Measurements from ENCODE around the gene STIM1.

Gene STIM1

DNA sequence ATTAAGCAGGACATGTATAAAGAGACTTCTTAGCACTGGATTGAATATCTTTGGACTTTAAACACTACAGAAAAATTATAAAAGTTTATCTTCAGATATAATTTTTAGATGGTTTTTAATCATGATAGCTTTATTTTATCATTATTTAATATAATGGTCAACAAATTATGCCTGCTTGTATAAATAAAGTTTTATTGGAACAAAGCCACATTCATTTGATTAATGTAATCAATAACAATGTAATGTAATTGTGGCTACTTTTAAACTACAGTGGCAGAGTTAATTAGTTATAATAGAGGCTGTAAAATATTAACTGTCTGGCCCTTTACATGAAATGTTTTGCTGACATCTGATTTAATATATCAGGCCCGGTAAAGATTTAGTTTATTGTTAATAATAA is 70.0 kb downstream of the STIM1 start:
- no peak for DNase-seq

GRCh38 chr11:3926458-3927095 is 71.1 kb downstream of the STIM1 start:
- no peak for DNase-seq

DNA sequence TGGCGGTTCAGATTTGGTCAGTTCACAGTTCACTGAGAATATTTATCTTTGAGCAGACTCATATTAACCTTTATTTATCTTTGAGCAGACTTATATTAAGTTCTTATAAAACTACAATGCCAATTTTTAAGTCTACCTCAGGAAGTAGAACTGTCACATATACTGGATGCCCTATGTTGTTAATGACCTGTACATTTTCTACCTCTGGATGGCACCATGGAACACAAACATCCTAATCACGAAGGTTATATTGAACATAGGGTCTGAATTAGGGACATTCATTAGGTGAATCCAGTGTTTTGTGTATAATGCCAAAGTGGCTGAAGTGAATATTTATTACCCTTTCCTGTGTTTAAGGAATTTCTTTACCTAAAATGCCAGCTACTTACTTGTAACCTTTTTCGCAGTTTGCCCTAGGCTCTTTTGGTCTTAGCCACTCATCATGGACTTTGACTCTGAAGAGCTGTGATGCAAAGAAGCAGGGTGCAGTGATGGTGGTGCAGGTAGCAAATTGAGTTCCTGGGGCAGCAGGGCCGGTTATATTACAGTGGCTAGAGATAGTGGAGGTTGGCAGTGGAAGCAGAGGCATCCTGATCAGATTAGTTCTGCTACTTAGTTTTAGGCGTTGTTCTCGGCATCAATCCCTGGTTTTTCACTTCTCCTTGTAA is 71.8 kb downstream of the STIM1 start:
- no peak for DNase-seq

GRCh38 chr11:3929232-3929631 is 73.8 kb downstream of the STIM1 start:
- no peak for DNase-seq

DNA sequence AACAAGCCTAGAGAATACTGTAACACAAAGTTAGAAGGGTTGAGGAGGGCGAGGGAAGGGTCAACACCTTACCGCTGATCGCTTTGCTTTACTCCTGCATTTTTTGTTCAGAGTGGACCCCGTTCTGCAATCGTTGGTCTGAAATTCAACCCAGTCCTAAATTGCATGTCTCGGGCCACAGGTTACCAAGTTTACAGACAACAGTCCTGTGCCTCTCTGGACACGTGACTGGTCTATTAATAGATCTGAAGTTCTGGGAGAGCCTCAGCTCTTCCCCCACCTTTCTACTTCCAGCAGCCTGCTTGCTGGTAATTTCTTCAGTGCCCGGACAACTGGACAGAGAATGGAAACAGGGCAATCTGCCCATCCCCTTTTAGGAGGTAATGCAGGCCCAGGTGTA is 74.2 kb downstream of the STIM1 start:
- no peak for DNase-seq

DNA sequence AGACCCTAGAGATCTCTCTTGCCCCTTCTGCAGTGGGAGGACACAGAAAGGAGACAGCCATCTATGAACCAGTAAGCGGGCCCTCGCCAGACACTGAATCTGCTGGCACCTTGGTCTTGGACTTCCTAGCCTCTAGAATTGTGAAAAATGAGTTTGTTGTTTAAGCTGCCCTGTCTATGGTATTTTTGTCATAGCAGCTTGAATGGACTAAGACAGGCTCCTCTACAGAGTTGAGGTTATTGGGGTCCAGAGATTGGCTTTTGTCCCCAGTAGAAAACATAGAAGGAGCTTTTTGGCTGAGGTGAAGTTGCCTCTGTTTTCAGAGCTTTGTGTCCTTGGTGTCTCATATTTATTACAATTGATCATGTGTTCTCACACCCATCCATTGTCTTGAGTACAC is 77.2 kb downstream of the STIM1 start:
- DNase-seq = no peak

- no peak for DNase-seq
Measured at GRCh38 chr11:3933165-3933628, 77.7 kb downstream of the STIM1 start.

- no peak for DNase-seq
Measured at GRCh38 chr11:3934658-3935057, 79.2 kb downstream of the STIM1 start.

DNA sequence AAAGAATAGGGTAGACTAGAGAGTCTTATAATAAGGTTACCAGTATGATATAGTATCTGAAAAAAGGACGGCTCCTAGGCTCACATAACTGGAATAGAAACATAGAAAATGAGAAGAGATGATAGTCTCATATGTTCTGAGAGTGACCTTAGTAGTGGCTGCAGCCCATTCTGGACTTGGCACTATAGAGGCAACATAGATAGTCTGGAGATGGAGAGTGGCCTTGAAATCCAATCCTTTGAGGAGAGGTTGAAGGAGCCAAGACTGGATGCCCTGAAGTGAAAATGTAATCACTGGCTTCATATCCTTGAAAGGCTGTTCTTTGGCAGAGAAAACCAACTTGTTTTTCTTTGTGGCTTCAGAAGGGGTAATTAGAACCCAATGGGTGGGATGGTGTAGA is 81.1 kb downstream of the STIM1 start:
- DNase-seq = no peak

GRCh38 chr11:3939211-3939610 is 83.7 kb downstream of the STIM1 start:
- no peak for DNase-seq

GRCh38 chr11:3939651-3940190 is 84.3 kb downstream of the STIM1 start:
- DNase-seq = no peak

GRCh38 chr11:3942160-3942955 is 86.9 kb downstream of the STIM1 start:
- DNase-seq = peak in 1 of 2 donors; percentile 48

DNA sequence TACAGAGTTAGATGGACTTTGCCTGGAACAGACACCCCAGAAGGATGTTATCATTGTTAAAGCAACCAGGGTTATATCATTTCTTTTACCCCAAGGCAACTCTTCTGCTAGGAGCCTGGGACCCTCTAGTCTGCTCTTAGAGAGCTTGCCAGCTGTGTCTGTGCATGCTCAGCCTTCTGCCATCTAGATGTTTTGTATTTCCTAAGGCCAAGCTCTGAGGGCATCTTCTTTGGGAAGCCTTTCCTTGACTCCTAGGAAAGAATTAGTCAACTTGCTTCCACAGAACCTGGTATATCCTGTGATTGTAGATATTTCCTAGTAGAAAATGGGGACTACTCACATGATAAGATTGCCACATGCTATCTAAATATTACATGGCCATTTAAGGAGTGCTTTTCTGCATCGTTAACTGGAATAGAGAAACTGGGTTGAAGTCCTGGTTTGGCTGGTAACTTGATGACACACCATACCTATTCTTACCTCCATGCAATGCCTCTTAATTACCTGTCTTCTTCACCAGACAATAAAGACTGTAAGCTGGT is 87.6 kb downstream of the STIM1 start:
- no peak for DNase-seq

GRCh38 chr11:3944198-3944597 is 88.7 kb downstream of the STIM1 start:
- no peak for DNase-seq

DNA sequence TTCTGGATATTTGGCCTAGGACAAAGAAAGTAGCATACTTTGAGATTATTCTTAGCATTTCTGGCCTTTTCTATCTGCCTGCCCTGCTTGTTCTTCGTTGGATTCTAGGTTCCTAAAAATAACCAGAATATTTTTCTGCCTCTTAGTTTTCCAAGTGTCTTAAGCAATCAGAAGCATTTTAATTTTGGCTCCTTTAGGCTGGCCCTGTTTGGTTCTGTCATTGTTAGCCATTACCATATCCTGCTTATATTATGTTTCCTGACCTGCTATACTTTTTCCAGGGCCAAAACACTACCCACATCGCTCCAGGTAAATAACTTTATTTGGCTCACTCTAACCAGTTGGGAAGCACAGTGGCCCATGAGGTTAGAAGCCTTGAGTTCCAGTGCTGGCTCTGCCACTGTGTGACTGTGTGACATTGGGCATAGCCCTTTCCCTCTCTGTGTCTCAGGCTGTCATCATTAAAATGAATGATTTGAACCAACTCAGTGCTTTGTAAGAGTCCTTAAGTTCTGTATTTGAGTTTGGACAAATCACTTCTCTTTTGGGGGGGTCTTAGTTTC is 91.1 kb downstream of the STIM1 start:
- peak in 1 of 2 donors; percentile 16 for DNase-seq

- peak; percentile 66 to 78 for DNase-seq
Measured at GRCh38 chr11:3947061-3947460, 91.6 kb downstream of the STIM1 start.

- peak in 1 of 2 donors; percentile 37 for DNase-seq
Measured at GRCh38 chr11:3949125-3949524, 93.7 kb downstream of the STIM1 start.

DNA sequence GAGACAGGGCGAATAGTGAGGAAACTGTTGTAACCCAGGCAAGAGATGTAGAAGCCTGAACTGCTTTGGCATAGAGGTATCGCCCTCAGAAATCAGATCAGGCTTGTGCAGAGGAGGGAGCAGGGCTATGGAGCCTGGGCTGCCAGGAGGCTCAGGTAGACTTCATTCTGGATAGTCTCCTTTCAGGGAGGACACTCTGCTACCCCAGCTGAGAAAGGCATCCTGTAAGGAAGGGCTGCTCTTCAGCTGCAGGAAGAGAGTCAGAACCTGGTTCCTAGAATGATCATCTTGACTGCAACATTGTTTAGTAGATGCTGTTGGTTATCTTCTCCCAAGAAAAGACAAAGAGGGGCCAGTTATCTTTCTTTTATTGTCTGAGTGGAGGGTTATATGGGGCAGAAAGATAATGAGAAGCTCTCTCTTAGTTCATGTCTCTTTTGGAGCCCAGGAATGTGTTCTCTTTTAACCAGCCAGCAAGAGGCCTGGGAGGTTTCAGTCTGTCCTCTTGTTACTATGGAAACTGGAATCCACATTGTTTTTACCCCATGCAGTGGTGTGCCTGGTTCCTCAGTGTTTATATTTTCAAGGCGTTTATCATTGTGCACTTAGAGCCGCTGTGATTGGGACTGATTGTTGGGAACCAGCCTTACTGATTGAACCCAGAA is 95.7 kb downstream of the STIM1 start:
- peak in 1 of 2 donors; percentile 24 for DNase-seq

- peak in 1 of 2 donors; percentile 13 for DNase-seq
Measured at GRCh38 chr11:3952715-3953114, 97.3 kb downstream of the STIM1 start.

DNA sequence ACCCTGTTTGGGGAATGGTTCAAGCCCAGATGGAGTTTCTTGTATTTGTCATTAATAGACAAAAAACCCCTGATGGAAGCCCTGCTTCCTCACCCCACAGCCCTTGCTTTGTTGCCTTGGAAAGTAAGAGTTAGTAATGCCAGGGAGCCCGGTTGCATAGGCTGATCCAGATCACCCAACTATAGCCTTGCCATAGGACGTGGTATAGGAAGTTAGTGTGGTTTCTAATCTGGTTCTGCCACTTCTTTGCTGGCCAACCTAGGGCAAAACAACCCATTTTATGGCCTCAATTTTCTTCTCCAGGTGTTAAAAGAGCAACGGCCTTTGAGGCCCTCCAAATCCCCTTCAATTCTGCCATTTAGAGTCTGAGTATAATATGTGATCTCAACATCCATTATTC is 97.9 kb downstream of the STIM1 start:
- no peak for DNase-seq

- no peak for DNase-seq
Measured at GRCh38 chr11:3954448-3955298, 99.2 kb downstream of the STIM1 start.

All from CD4-positive, alpha-beta T cell treated with Interleukin-1 beta for 1 hour (primary cell).